Measurements from ENCODE around the gene CCT5. TPM values are rescaled to one million over a fixed set of nuclear protein-coding genes. Genes with fewer than 3 reads are reported as not detected.
"Not testable (repeated sequence)": the region's sequence is repeated elsewhere in the genome, so short reads cannot be mapped to it uniquely, and the experiment has no call there.

The CCT5 gene
- total RNA-seq, 1 donor from 2014 or later, result 270 TPM

GRCh38 chr5:10300246-10300645 lies 50.2 kb downstream of the CCT5 start:
- intact Hi-C loops (cut with micrococcal nuclease), result no loop called here

GRCh38 chr5:10301266-10301665 lies 51.2 kb downstream of the CCT5 start:
- intact Hi-C loops (cut with micrococcal nuclease), result no loop called here

GRCh38 chr5:10301842-10302610 lies 51.9 kb downstream of the CCT5 start:
- intact Hi-C loops (cut with micrococcal nuclease), result no loop called here

- intact Hi-C loops (cut with micrococcal nuclease), result no loop called here
Measured at GRCh38 chr5:10303201-10303600, 53.1 kb downstream of the CCT5 start.

- intact Hi-C loops (cut with micrococcal nuclease), result no loop called here
Measured at GRCh38 chr5:10303699-10304170, 53.7 kb downstream of the CCT5 start.

- intact Hi-C loops (cut with micrococcal nuclease), result no loop called here
Measured at GRCh38 chr5:10304932-10305331, 54.9 kb downstream of the CCT5 start.

GRCh38 chr5:10306114-10306513 lies 56.0 kb downstream of the CCT5 start:
- intact Hi-C loops (cut with micrococcal nuclease), result no loop called here

- intact Hi-C loops (cut with micrococcal nuclease), result no loop called here
Measured at GRCh38 chr5:10306806-10307205, 56.7 kb downstream of the CCT5 start.

GRCh38 chr5:10307206-10308148 lies 57.4 kb downstream of the CCT5 start, which contains the start of gene CMBL:
CMBL (minus strand) TSS chr5:10307902; CDS start chr5:10290762, 17,140 bp downstream.
- intact Hi-C loops (cut with micrococcal nuclease), result no loop called here

- intact Hi-C loops (cut with micrococcal nuclease), result no loop called here
Measured at GRCh38 chr5:10308844-10309243, 58.8 kb downstream of the CCT5 start.

- intact Hi-C loops (cut with micrococcal nuclease), result no loop called here
Measured at GRCh38 chr5:10310066-10310779, 60.1 kb downstream of the CCT5 start.

- intact Hi-C loops (cut with micrococcal nuclease), result not testable (repeated sequence)
Measured at GRCh38 chr5:10310835-10311570, 60.9 kb downstream of the CCT5 start.

- intact Hi-C loops (cut with micrococcal nuclease), result no loop called here
Measured at GRCh38 chr5:10311595-10312425, 61.7 kb downstream of the CCT5 start.

GRCh38 chr5:10315201-10315600 lies 65.1 kb downstream of the CCT5 start:
- intact Hi-C loops (cut with micrococcal nuclease), result no loop called here

Other genes starting within 250 kb of the CCT5 start
- 17.1 and 17.9 TPM in 2 replicates for gene ATPSCKMT, start 392 bp upstream of the CCT5 start, total RNA-seq
- gene CMBL, start 57.6 kb downstream of the CCT5 start, total RNA-seq, result 0.47 and 1.0 TPM in 2 replicates
- gene MARCHF6, start 103.4 kb downstream of the CCT5 start, total RNA-seq, result 85.8 and 89.2 TPM in 2 replicates
- 2.5 and 3.0 TPM in 2 replicates for gene ROPN1L, start 191.6 kb downstream of the CCT5 start, total RNA-seq

Measured in T-helper 1 cell treated with Interleukin-12 subunit alpha and Interleukin-12 subunit beta and Interleukin-4 antibody, amounts not matched to agents 30 ng/mL and 1 ng/mL, for 36 hours (primary cell).